CD14-positive monocyte (primary cell): ENCODE results near the gene COL5A2. TPM values are rescaled to one million over a fixed set of nuclear protein-coding genes. Genes with fewer than 3 reads are reported as not detected.

Experiments
- DNase-seq, 3 donors: peaks; one replicate each; pipeline ENCODE4 v3.0.0-alpha.2; 2011 to 2022
- H2AFZ ChIP-seq: 2 replicates; pipeline ENCODE4 v1.6.0; 2012; ENCODE audit warnings: mild to moderate bottlenecking, low read depth, low read length, inconsistent platforms; ENCODE audit not compliant: insufficient read depth, poor library complexity, severe bottlenecking
- H3K27ac ChIP-seq, 2 donors: 1 replicate in 1 of 2; 2 replicates in 1 of 2; pipeline ENCODE4 v1.5.1; 2012 to 2013; ENCODE audit warnings: low read length in 2 of 2, control low read depth in 1 of 2, inconsistent platforms in 1 of 2, low read depth in 1 of 2, mild to moderate bottlenecking in 1 of 2
- H3K27me3 ChIP-seq, 2 donors: one replicate each; pipeline versions ENCODE4 v1.6.0 to v1.6.1; 2011 to 2013; ENCODE audit warnings: low read length in 2 of 2; ENCODE audit not compliant: control insufficient read depth in 2 of 2, insufficient read depth in 2 of 2
- H3K36me3 ChIP-seq, 2 donors: replicated peaks in 1 of 2; 1 replicate in 1 of 2; 2 replicates in 1 of 2; pipeline versions ENCODE4 v1.5.1 to v1.6.1; 2012 to 2013; ENCODE audit warnings: low read length in 2 of 2, control low read depth in 1 of 2, inconsistent platforms in 1 of 2, mild to moderate bottlenecking in 1 of 2; ENCODE audit not compliant: insufficient read depth in 2 of 2, control insufficient read depth in 1 of 2
- H3K4me1 ChIP-seq, 2 donors: 1 replicate in 1 of 2; 2 replicates in 1 of 2; pipeline versions ENCODE4 v1.5.1 to v1.6.1; 2012 to 2013; ENCODE audit warnings: low read length in 2 of 2, control low read depth in 1 of 2, inconsistent platforms in 1 of 2, mild to moderate bottlenecking in 1 of 2, moderate library complexity in 1 of 2; ENCODE audit not compliant: insufficient read depth in 2 of 2, control insufficient read depth in 1 of 2
- H3K4me2 ChIP-seq: replicated peaks from 2 replicates; pipeline ENCODE3; 2012; ENCODE audit warnings: low read length, moderate library complexity, mild to moderate bottlenecking; ENCODE audit not compliant: poor library complexity, severe bottlenecking; ENCODE audit errors: extremely low read depth
- H3K4me3 ChIP-seq, 3 experiments: fragments of 200-600 bp in 1 of 3; sonication (generic) in 1 of 3; replicated peaks in 1 of 3; 1 replicate in 2 of 3; 2 replicates in 1 of 3; pipeline ENCODE4 v1.5.1; 2011 to 2013; ENCODE audit warnings: low read length in 3 of 3, mild to moderate bottlenecking in 3 of 3, control low read depth in 2 of 3, low read depth in 2 of 3, inconsistent platforms in 1 of 3, moderate library complexity in 1 of 3
- H3K79me2 ChIP-seq: 2 replicates; pipeline ENCODE4 v1.6.0; 2012; ENCODE audit warnings: mild to moderate bottlenecking, control low read depth, inconsistent platforms, low read length, moderate library complexity; ENCODE audit not compliant: insufficient read depth
- H3K9ac ChIP-seq: 2 replicates; pipeline ENCODE4 v1.6.0; 2017; ENCODE audit warnings: low read length, mild to moderate bottlenecking; ENCODE audit not compliant: insufficient read depth, poor library complexity, severe bottlenecking
- H3K9me3 ChIP-seq, 2 donors: replicated peaks in 1 of 2; 1 replicate in 1 of 2; 2 replicates in 1 of 2; pipeline versions ENCODE4 v1.5.1 to v1.6.1; 2012 to 2013; ENCODE audit warnings: low read length in 2 of 2, control low read depth in 1 of 2; ENCODE audit not compliant: control insufficient read depth in 1 of 2, insufficient read depth in 1 of 2
- H4K20me1 ChIP-seq: 2 replicates; pipeline ENCODE4 v1.6.0; 2012; ENCODE audit warnings: mild to moderate bottlenecking, low read length, control low read depth, moderate library complexity; ENCODE audit not compliant: insufficient read depth
- H3K27ac Mint-ChIP-seq, 7 donors: one replicate each; pipeline ENCODE4 v1.8.0; 2020; ENCODE audit warnings: mild to moderate bottlenecking in 7 of 7, mixed read lengths in 7 of 7, moderate library complexity in 6 of 7, inconsistent platforms in 2 of 7
- H3K27me3 Mint-ChIP-seq, 3 donors: one replicate each; pipeline ENCODE4 v1.8.0; 2021 to 2022; ENCODE audit warnings: low read depth in 3 of 3, mild to moderate bottlenecking in 3 of 3, mixed read lengths in 3 of 3, moderate library complexity in 3 of 3, inconsistent platforms in 1 of 3
- H3K36me3 Mint-ChIP-seq, 2 donors: one replicate each; pipeline ENCODE4 v1.8.0; 2020; ENCODE audit warnings: mixed read lengths in 2 of 2, inconsistent platforms in 1 of 2, mild to moderate bottlenecking in 1 of 2
- H3K4me1 Mint-ChIP-seq: one replicate; pipeline ENCODE4 v1.8.0; 2020; ENCODE audit warnings: mild to moderate bottlenecking, mixed read lengths
- H3K4me3 Mint-ChIP-seq, 2 donors: one replicate each; pipeline ENCODE4 v1.8.0; 2020; ENCODE audit warnings: mild to moderate bottlenecking in 2 of 2, mixed read lengths in 2 of 2, moderate library complexity in 1 of 2
- H3K9me3 Mint-ChIP-seq, 7 donors: one replicate each; pipeline ENCODE4 v1.8.0; 2020 to 2022; ENCODE audit warnings: mixed read lengths in 7 of 7, mild to moderate bottlenecking in 6 of 7, moderate library complexity in 6 of 7, inconsistent platforms in 2 of 7
- CTCF ChIP-seq: fragments of 200-600 bp; IDR thresholded peaks from one replicate; pipeline ENCODE4 v1.8.0; 2022; ENCODE audit warnings: antibody characterized with exemption, mild to moderate bottlenecking
- WGBS: methylation state at CpG from one replicate; pipeline ENCODE4 v1.1.5; 2013; ENCODE audit warnings: missing lambda C conversion rate; ENCODE audit not compliant: insufficient coverage; 5-methylcytosine and 5-hydroxymethylcytosine counted together
- intact Hi-C, 2 donors: fragments of 100-400 bp; cut with micrococcal nuclease; formaldehyde crosslinking; loops; one replicate each; pipeline versions ENCODE4 v1.15.0 to v1.15.1; 2023
- polyA plus RNA-seq, 3 donors: library from polyadenylated mRNA; depleted of rRNA in 1 of 3; unstranded in 2 of 3; stranded (reverse) in 1 of 3; fragments of 300-500 nt in 2 of 3; fragments of >200 nt in 1 of 3; fragmentation: Illumina TruSeq in 2 of 3; gene quantifications; 1 replicate in 2 of 3; 2 replicates in 1 of 3; pipeline ENCODE4 v1.2.3, GENCODE V29; 2012 to 2021

COL5A2 gene
- polyA plus RNA-seq, 3 donors, result 0.13 TPM; not detected in 2

GRCh38 chr2:189104934-189105333 is 74.6 kb downstream of the COL5A2 start:
- Mint-ChIP-seq H3K4me3 (no peak overlapping the region), H3K36me3 (no peaks in the 10 kb centered on the region), H3K27ac (no peak overlapping the region), H3K27me3 (no peaks in the 10 kb centered on the region), H3K9me3 (no peaks in the 10 kb centered on the region), H3K4me1 (no peaks in the 10 kb centered on the region)
- Histone ChIP-seq H3K27me3 (no peaks in the 10 kb centered on the region), H3K4me3 (no peak overlapping the region), H3K9me3 (no peaks in the 10 kb centered on the region), H4K20me1 (no peaks in the 10 kb centered on the region), H3K79me2 (no peaks in the 10 kb centered on the region), H3K4me2 (no peak overlapping the region), H2AFZ (no peak overlapping the region), H3K4me1 (no peaks in the 10 kb centered on the region), H3K36me3 (no peaks in the 10 kb centered on the region), H3K9ac (no peak overlapping the region), H3K27ac (no peak overlapping the region)
- no peak for DNase-seq
- intact Hi-C loops, result no loop called here
- WGBS, result no CpG with 5 or more reads among the region's 2 CpGs
- no peak for TF ChIP-seq CTCF

- Histone ChIP-seq H2AFZ (no peak overlapping the region), H3K4me1 (no peaks in the 10 kb centered on the region), H3K27me3 (no peaks in the 10 kb centered on the region), H3K27ac (no peak overlapping the region), H3K36me3 (no peaks in the 10 kb centered on the region), H3K4me3 (no peak overlapping the region), H3K9me3 (no peaks in the 10 kb centered on the region), H3K79me2 (no peaks in the 10 kb centered on the region), H3K4me2 (no peak overlapping the region), H4K20me1 (no peaks in the 10 kb centered on the region), H3K9ac (no peak overlapping the region)
- intact Hi-C loops, result no loop called here
- H3K4me1 Mint-ChIP-seq, result no peaks in the 10 kb centered on the region
- no peak overlapping the region for H3K4me3 Mint-ChIP-seq
- no peaks in the 10 kb centered on the region for H3K36me3 Mint-ChIP-seq
- no peaks in the 10 kb centered on the region for H3K9me3 Mint-ChIP-seq
- no peak overlapping the region for H3K27ac Mint-ChIP-seq
- no peak for DNase-seq
- TF ChIP-seq CTCF, result no peak
- no peaks in the 10 kb centered on the region for H3K27me3 Mint-ChIP-seq
- no CpG with 5 or more reads among the region's 3 CpGs for WGBS
These were observed 76.8 kb downstream of the COL5A2 start for GRCh38 chr2:189102735-189103134.
